IPS-NIHi7 (cell line): Measurements from ENCODE around the gene TTYH1.

Experiments
- DNase-seq: peaks from one replicate; pipeline ENCODE4 v3.0.0; 2012; ENCODE audit warnings: mixed read lengths; ENCODE audit errors: extremely low spot score

TTYH1 gene

DNA sequence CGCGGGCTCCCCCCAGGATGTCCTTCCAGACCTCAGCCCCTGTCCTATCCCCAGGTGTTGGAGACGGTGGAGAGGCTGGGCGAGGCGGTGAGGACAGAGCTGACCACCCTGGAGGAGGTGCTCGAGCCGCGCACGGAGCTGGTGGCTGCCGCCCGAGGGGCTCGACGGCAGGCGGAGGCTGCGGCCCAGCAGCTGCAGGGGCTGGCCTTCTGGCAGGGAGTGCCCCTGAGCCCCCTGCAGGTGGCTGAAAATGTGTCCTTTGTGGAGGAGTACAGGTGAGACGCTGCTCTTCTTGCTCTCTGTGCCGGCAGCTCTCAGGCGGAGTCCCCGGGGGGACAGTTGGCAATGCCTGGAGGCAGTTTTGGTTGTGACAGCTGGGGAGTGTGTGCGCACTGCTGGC lies 6.9 kb downstream of the TTYH1 start:
- DNase-seq, result no peak

DNA sequence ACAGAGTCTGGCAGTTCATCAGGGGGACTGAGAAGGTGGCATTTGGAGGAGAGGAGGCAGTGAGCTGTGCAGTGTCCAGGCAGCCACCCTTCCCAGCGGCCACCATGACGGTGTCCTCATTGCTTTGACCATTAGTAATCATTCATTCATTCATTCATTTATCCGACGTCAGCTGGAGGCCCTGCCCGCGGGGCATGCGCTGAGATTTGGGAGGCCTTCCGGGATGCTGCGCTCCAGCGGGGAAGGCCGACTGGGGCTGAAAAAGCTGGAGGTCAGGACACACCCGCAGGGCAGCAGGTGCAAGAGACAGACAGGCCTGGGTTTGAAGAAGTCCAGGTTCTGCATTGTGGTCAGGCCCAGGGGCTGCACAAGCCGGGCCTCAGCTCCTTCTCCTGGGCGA lies 8.9 kb downstream of the TTYH1 start:
- no peak for DNase-seq

DNA sequence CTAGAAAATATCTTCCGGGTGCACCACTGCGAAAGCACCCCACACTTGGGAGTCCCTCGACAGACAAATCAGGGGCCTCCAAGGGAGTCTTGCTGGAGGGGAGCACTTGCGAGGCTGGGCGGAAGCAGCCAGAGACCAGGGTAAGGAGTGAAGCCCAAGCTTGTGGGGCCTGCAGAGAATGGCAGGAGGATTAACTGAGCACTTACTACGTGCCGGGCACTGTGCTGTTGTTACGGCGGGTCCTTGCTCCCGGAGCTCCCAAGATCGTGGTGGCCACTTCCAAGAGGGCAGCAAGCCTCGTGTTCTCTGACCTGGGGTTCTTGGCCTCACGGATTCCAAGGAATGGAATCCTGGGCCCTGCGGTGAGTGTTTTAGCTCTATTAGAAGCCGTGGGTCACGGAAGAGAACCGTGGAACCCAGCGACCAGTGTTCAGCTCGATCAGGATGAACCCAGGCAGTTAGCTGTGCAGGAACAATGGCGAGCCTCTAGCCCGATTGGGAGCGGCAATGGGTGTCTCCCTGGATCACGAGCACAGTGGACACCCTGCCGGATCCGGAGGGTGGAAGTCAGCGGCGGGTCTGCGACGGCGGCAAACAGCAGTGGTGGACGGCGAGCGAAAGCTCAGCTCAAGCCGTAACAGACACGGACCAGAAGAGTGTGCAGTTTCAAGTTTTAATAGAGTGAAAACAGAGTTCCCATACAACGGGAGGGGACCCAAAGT lies 9.6 kb downstream of the TTYH1 start:
- DNase-seq, result no peak

DNA sequence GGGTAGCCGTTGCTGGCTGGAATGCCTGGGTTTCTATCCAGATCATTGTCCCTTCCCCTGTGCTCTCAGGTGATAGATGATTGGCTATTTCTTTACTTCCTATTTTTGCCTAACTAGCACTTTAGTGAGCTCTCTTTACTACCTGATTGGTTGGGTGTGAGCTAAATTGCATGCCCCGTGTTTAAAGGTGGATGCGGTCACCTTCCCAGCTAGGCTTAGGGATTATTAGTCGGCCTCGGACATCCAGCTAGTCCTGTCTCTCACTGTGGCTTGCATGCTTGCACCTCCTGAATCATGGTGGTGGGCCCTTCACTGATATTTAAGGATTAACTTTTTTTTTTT lies 10.1 kb downstream of the TTYH1 start:
- DNase-seq, result no peak

DNA sequence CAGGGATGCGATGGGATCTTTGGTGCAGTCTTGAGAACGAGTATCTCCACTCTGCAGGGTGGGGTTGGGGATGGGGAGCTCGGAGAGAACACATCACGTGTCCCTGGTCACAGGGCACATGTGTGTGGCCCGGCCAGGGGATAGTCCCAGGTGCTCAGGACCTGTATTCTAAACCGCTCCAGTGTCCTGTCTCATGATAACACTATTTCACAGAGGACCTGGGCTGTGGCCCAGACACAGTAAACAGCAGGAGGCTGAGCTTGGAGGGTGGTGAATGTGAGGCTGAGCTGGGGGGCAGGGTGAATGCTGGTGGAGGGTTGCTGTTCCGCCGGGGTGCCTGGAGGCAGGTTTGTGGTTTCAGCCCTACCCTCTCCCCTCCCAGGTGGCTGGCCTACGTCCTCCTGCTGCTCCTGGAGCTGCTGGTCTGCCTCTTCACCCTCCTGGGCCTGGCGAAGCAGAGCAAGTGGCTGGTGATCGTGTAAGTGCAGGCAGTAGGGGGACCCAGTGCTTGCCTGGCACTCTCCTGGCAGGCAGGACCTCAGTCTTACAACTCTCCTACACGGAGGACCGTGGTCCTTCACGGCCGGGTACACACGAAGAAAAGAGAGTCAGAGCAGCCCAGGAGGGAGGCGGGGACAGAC lies 11.1 kb downstream of the TTYH1 start:
- DNase-seq, result no peak

DNA sequence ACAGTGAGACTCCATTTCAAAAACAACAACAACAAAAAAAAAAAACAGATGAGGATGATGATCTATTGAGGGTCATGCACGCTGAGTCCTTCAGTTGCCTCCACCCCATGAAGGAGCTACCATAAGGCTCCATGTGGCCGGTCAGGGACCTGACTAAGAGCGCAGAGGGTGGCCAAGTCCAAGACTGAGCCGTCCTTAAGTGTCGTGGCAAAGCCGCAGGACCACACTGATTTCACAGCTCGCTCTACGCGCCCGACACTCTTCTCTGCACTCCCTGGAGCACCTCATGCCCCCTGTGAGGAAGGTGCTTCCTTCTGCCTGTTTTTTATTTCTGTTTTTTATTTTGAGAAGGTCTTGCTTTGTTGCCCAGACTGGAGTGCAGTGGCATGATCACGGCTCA lies 12.3 kb downstream of the TTYH1 start:
- DNase-seq, result no peak

DNA sequence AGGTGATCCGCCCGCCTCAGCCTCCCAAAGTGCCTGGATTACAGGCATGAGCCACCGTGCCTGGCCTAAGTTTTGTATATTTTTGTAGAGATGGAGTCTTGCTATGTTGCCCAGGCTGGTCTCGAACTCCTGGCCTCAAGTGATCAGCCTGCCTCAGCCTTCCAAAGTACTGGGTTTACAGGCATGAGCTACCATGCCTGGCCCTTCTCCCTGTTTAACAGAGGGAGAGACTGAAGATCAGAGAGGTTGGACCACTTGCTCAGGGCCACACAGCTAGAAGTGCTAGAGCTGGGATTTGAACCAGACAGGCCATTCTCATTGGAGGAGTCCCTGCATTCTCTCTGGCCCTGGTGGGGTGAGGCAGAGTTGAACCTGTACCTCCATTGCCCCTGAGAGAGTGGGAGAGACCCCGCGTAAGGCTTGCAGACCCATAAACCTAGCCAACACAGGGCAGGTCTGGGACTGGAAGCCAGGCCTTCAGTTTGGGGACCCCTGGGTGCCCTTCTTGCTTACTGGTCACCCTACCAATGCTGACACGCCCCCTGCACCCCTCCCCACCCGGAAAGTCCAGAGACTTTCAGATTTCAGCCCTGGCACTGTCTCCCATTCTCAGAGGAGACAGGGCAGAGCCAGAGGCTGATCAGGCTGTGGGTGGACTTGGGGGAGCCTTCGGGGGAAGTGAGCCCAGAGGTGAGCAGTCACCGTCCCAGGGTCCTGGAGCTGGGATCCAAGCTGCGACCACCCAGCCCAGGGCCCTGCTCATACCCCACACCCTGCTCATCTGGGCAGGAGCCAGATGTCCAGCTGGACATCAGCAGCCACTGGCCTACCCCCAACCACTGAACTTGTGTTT lies 13.3 kb downstream of the TTYH1 start:
- no peak for DNase-seq

DNA sequence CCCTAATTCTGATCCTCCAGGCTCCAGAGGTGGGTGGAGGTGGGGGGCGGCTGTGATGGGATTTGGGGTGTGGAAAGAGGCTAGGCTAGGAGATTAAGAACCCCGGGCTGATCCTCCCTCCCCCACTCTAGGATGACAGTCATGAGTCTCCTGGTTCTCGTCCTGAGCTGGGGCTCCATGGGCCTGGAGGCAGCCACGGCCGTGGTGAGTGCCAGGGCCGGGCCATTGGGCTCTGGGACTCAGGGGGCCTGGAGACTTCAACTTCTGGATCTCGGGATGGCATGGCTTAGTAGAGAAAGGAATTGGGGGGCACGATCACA lies 13.9 kb downstream of the TTYH1 start:
- DNase-seq, result no peak

DNA sequence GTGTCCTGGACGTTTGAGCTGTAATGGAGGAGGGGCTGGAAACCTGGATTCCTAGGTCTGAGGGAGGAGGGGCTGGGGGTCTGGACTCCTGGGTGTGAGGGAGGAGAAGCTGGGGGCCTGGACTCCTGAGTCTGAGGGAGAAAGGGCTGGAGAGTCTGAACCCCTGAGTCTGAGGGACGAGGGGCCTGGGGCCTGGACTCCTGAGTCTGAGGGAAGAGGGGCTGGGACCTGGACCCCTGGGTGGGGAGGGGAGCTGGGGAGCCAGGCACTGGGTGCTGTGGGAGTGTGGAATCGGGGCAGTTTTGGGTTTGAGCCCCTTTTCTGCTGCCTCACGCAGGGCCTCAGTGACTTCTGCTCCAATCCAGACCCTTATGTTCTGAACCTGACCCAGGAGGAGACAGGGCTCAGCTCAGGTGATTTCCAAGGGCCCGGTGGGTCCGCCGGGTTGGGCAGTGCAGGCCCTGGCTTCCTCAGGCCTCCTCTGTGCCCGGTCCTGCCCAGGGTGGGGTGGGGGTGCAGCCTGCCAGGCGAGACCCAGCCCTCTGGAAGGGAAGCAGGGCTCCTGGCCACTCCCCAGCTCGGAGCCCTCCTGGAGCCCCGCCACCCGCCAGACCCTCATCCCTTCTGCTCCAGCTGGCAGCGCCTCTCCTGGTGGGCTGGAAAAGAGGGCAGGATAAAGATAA lies 14.4 kb downstream of the TTYH1 start:
- DNase-seq, result no peak

DNA sequence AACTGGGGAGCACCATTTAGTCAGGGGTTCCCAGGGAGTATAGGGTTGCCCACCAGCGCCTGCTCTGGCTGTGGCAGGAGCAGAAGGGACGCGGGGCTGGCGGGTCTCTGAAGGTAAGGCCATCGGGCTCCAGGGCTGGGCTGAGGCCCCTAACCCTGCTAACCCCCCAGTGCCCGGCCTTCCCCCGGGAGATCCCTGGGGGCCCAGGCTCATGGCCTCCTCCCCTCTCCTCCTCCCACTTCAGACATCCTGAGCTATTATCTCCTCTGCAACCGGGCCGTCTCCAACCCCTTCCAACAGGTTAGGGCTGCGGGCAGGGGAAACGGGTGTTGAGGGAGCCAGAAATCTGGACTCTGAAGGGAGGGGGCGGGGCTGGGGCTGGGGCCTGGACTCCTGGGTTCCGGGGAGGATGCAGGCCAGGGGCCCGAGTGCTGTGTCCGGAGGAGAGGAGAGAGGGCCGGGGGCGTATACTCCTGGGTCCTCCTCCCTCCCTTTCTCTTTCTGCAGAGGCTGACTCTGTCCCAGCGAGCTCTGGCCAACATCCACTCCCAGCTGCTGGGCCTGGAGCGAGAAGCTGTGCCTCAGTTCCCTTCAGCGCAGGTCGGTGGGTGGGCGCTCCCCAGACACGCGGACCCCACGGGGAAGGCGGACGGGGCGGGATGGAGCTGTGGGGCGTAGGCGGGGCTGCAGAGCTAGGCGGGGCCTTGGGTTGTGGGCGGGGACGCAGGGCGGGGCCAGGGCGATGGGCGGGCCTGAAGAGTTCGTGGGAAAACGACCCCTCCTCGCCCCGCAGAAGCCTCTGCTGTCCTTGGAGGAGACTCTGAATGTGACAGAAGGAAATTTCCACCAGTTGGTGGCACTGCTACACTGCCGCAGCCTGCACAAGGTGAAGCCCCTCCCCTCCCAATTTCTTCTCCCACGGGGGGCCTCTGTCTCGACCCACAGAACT lies 15.3 kb downstream of the TTYH1 start:
- peak; percentile 90 for DNase-seq

DNA sequence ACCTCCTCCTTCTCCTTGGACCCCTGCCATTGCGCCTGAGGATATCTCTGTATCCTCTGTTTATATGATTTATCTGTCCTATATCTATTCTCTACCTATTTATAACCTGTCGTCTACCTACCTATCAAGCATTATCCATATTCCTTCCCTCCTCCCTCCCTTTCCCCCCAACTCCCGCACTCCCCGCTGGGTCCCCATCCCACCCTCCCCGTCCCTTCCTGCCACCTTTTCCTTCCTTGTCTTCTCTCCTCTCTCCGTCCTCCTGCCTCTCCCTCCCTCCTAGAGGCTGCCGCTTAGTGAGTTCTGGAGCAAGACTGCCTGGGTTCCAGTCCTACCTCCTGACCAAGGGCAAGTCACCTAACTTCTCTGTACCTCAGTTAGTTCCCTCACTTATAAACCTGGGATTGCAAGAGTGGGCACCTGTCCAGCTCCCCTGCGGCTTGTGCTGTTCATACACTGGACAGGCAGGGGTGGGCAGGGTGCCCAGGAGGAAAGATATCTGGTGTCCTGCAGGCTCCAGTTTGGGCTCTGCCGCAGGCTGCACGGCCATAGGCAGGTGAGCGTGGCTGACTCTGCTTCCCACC lies 16.1 kb downstream of the TTYH1 start:
- no peak for DNase-seq

DNA sequence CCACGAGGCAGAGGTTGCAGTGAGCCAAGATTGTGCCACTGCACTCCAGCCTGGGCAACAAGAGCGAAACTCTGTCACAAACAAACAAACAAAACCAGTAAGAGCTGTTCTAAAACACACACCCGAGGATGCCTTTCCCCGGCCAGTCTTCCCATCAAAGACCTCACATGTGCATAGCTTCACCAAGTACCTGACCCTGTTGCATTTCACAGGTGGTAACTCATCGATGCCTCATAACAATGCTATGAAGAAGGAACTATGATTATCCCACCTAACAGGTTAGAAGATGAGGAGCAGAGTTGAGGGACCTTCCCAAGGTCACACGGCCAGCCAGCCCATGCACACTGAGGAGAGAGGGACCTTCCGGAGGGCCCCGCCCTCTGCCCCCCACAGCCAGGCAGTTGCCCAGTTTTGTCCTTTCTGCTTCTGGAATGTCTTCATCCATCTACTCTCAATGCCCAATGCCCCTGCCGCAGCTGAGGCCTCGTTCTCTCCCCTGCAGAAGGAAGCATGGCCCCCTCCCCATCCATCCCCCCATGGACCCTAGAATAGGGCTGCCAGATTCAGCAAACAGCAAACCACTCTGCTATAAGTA lies 17.0 kb downstream of the TTYH1 start:
- DNase-seq, result no peak

DNA sequence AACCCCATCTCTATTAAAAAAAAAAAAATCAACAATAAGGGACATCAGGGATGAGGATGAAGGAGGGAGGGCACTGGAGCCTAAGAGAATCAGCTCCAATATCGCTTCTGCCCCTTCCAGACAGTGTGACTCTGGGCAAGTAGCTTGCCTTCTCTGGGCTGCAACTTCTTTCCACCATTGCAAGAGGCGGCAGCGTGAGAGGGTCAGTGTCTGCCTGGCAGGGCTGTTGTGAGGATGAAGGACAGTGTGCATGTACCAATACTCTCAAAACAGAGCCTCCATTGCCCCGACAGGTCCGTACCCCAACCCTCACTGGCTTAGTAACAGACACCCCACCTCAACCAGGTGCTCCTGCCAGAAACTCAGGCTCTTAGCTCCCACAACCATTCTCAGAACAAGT lies 18.4 kb downstream of the TTYH1 start:
- no peak for DNase-seq

DNA sequence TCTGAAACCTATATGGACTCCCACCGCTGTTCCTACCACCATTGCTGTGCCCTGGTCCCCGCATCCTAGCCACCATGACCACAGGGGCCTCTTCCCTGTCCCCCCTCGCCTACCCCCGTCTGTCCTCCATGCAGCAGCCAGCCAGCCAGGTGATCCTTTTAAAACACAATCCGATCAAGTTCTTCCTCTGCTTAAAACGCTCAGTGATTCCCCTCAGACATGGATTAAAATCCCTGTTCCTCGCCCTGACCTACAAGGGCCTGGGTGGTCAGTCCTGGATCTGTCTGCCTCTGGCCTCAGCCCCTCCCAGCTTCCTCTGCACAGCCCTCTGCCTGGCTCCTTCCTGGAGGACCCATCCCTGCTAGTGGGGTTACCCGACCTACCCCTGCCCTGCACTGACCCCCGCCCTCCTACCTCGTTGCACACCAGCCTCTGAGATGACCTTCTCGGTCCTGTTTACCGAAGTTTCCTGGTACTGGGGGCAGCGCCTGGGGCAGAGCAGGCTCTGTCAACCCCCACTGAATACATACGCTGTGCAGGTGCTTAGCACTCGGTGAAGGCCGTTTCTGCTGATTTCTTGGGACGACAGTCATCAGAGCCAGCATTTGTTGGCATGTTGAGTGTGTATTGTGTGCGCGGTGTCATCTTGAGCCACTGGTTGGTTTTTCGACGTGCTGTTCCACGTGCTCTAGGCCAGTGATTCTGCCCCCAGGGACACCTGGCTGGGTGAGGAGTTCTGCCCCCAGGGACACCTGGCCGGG lies 19.0 kb downstream of the TTYH1 start:
- DNase-seq, result no peak

DNA sequence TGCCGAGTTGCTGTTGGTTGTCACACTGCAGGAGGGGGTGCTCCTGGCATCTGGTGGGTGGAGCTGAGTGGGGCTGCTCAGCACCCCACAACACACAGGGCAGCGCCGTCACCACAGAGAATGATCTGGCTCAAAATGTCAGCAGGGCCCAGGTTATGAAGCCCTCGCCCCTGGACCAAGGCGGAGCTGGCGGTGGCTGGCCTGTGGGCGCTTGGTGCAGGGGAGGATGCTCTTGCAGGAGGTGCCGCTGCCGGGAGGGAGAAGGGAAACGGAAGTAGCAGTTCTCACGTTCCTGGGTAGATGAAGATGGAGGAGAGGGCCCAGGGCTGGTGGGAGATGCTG lies 19.6 kb downstream of the TTYH1 start:
- DNase-seq, result no peak

DNA sequence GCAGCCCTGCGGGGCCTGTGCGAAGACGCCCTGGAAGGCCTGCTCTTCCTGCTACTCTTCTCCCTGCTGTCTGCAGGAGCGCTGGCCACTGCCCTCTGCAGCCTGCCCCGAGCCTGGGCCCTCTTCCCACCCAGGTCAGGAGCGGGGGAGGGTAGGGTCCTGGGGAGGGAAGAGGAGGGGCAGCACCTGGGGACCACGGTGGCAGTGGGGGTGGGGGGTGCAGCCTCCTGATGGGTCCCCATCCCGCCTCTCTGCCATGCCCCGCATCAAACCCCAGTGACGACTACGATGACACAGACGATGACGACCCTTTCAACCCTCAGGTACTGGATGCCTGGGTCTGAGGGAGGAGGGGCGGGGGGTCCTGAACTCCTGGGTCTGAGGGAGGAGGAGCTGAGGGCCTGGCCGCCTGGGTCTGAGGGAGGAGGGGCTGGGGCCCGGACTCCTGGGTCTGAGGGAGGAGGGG lies 20.3 kb downstream of the TTYH1 start:
- DNase-seq, result no peak

DNA sequence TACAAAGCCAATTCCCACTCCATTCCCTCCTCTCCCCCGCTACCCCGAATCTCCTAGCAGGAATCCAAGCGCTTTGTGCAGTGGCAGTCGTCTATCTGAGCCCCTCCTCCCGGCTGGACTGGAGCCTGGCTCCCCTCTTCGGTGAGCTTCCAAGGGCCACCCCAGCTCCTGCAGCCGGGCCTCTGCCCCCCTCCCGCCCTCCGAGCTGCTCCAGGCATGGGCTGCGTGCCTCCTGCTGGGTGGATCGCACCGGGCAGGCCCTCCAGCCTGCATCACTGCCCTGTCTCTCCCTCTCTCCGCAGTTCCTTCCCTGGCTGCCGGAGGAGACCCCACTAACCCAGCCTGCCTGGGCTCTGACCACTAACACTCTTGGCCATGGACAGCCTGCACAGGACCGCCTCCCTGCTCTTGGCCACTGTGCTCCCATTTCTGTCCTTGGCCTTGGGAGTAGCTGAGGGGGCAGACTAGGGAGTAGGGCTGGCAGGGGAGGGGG lies 20.8 kb downstream of the TTYH1 start:
- no peak for DNase-seq

DNA sequence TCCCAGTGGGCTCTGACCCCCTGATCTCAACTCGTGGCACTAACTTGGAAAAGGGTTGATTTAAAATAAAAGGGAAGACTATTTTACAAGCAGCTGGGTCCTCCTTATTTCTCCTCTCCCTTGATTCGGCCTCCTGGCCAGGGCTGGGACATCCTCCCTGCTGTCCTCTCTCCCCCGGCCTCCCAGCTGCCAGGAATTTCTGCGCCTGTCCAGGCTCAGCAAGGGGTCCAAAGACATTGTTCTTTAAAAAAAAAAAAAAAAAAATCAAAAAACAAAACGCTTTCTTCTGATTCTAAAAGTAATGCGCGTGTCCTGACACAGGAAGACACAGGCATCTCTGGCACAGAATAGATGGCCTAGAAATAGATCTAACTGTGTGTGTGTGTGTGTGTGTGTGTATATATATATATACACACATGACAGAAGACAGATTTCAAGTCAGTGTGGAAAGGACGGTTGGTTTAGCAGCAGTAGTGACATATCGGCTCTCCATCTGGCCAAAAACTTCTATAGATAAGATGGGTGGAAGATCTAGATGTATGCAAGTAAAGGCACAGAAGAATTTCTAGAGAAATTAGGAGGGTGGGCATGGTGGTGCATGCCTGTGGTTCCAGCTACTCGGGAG lies 21.5 kb downstream of the TTYH1 start:
- no peak for DNase-seq

DNA sequence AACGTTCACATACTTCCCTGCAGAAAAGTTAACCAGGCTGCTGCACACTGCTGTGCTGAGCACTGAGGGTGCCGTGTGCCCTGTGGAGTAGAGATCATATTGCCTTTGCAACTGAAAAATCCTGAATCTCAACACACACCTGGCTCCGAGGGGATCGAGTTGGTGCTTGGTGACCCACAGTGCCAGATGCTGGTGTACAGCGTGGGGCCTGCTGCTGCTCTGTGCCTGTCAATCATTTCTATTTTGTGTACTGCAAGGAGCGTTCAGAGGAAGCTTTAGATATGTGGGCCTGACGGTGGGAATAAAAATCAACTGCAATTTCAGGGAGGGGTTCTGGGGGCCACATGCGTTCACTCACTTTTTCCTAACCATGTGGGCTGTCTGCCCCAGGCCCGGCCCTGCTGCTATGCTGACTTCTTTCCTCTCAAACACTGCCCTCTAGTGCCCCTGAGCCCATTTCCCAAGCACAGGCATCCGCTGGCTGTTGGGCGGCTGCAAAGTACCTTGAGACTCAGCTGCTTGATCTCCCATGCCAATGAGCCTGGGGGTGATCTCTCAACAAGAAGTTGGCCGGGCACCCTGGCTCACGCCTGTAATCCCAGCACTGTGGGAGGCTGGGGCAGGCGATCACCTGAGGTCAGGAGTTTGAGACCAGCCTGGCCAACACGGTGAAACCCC lies 24.0 kb downstream of the TTYH1 start:
- peak; percentile 83 for DNase-seq
